ENCODE results near the gene SNX10. TPM values are rescaled to one million over a fixed set of nuclear protein-coding genes. Genes with fewer than 3 reads are reported as not detected.

The SNX10 gene
- total RNA-seq, 2 donors from 2014 or later = 9.8 to 12.4 TPM

DNA sequence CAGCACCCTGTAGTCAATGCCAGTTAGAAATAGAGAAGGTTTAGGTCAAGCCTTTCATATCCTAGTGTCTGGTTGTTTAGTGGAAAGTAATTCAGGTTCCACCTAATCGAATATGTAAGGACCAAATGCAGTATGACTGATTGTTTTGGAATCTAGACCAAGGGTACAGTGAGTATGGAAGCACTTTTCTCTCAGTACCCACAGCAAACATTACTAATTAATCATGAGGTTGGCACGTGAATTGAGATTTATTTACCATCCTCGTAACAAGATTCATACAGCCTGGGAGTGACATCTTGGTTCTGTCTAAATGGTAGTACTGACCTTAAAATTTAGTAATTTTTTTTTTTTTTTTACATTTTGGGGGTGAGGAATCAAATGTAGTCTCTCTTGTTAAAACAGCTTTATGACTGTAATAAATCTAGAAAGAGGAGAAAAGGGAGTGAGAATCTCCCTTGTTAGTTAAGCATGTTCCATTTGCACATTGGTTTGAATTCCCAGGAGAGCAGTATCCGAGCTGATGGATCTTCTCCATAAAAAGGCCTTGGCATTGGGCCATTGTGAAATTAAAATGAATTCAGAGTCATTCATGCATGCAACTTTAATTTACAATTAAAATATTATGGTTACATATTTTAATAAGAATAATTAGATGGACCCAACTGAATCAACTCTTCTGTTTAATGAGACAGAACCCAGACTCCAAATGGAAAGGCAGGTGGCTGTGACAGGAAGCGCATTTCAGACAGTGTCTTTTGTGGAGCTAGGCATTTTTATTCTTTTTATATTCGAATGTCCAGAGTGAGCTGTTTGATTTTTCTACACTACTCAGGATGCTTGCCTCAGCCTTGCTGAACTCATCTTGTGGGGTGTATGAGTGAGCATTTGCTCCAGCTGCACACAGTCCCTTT is 57.6 kb downstream of the SNX10 start:
- Mint-ChIP-seq H3K36me3 (ENCODE audit: low read depth) (peaks cover 7% of the 10 kb centered on the region), H3K4me3 (no peak overlapping the region), H3K27me3 (no peaks in the 10 kb centered on the region), H3K4me1 (peaks cover 9% of the 10 kb centered on the region), H3K27ac (no peak overlapping the region)
- no peaks in the 10 kb centered on the region for H3K9me3 ChIP-seq (ENCODE audit: control insufficient read depth, low read length, poor library complexity, severe bottlenecking)
- ATAC-seq (no peak), DNase-seq (no peak)

GRCh38 chr7:26351171-26351570 is 59.5 kb downstream of the SNX10 start:
- no peak for ATAC-seq
- no peaks in the 10 kb centered on the region for H3K9me3 ChIP-seq (ENCODE audit: control insufficient read depth, low read length, poor library complexity, severe bottlenecking)
- Mint-ChIP-seq H3K4me3 (no peak overlapping the region), H3K4me1 (peaks cover 3% of the 10 kb centered on the region), H3K36me3 (ENCODE audit: low read depth) (peaks cover 5% of the 10 kb centered on the region), H3K27me3 (no peaks in the 10 kb centered on the region), H3K27ac (no peak overlapping the region)
- DNase-seq = no peak

DNA sequence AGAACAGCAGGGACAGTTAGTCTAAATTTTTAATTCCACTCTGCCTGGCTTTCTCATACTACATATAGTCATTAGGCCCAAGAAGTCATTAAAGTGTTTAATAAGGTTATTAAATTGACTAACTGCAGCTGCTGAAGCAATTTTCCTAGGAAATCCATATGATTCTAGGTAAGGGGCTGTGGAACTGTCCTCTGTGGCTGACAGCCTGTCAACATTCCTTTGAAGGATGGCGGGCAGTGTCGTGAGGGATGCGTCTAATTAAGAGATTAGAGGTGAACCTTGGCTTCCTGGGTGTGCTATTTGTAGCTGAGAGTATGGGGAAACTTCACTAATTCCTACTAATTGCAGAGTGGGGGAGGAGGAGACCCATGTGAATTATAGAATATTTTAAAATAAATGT is 64.6 kb downstream of the SNX10 start:
- Mint-ChIP-seq H3K4me1 (peaks cover 5% of the 10 kb centered on the region), H3K27ac (no peak overlapping the region), H3K36me3 (ENCODE audit: low read depth) (no peaks in the 10 kb centered on the region), H3K27me3 (no peaks in the 10 kb centered on the region), H3K4me3 (no peak overlapping the region)
- ATAC-seq = no peak
- no peak for DNase-seq
- no peaks in the 10 kb centered on the region for H3K9me3 ChIP-seq (ENCODE audit: control insufficient read depth, low read length, poor library complexity, severe bottlenecking)

DNA sequence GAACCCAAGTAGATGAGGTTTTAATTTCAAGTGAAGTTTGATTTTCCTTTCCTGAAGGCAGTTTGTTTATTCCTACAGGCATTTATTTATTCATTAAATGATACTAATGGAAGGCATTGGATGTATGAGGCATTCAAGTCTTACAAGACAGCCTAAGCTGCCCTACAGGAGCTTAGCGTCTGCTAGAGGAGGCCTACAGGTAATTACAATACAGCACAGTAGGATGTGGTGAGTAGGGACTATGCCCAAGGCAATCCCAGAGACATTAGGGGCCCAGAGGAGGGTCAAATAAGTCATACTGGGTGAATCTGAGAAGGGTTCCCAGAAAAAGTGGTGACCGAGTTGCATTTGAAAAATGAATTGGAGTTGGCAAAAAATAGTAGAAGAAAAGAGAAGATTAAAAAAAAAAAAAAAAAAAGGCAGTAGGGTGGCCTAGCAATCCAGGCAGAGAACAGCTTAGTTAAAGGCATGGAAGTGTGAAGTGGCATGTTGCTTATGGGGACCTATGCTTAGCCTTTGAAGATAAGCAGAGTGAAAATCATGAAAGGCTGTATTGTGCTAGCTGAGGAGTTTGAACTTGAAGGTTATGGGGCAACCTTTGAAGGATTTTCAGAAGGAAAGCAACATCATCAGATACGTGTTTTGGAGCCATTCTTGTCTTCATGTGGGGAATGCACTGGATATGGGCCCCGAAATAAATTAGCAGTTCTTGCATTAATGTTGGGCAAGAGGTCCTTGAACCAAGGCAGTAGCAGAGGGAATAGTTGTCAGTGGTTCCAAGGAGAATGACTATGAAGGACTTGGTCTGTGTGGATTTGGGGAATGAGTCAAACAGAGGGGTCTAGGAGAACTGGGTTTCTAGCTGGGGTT is 65.5 kb downstream of the SNX10 start:
- peaks cover 5% of the 10 kb centered on the region for H3K4me1 Mint-ChIP-seq
- ATAC-seq (no peak), DNase-seq (no peak)
- no peaks in the 10 kb centered on the region for H3K9me3 ChIP-seq (ENCODE audit: control insufficient read depth, low read length, poor library complexity, severe bottlenecking)
- H3K27ac Mint-ChIP-seq = no peak overlapping the region
- H3K4me3 Mint-ChIP-seq = no peak overlapping the region
- H3K27me3 Mint-ChIP-seq = no peaks in the 10 kb centered on the region
- no peaks in the 10 kb centered on the region for H3K36me3 Mint-ChIP-seq (ENCODE audit: low read depth)

DNA sequence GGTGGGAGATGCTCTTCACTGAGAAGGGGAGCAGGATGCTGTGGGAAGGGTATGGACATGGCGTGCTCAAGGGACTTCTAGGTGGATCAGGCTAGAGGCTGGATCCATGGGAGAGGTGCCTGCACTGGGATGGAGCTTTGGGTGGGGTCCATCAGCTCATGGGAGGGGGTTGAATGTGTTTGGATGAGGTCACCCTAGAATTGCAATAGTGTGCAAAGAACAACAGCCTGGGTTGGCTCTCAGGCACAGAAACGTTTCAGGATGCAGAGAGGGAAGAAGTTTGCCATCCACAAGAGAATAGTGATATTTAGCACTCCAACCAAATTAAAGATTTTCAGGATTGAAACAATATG is 66.1 kb downstream of the SNX10 start:
- DNase-seq (no peak), ATAC-seq (no peak)
- Mint-ChIP-seq H3K4me1 (peaks cover 5% of the 10 kb centered on the region), H3K4me3 (peak overlapping the region; percentile 47), H3K27ac (no peak overlapping the region), H3K27me3 (no peaks in the 10 kb centered on the region), H3K36me3 (ENCODE audit: low read depth) (no peaks in the 10 kb centered on the region)
- no peaks in the 10 kb centered on the region for H3K9me3 ChIP-seq (ENCODE audit: control insufficient read depth, low read length, poor library complexity, severe bottlenecking)

DNA sequence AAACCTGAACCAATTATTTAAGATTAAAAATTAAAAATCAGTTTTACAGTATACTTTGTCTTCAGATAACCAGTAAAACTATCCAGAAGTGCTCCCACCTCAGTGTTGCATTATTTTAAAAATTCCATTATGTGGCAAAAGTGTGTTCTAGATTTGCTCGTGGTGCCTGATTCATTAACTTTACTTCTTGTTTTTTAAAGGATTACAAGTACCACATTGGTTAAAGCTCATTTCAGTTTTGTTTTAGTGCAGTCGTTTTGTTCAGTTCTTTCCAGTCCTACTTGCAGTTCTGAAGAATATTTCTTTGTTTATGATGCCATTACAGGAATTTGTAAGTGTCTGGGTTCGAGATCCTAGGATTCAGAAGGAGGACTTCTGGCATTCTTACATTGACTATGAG is 69.0 kb downstream of the SNX10 start:
- no peak for ATAC-seq
- Mint-ChIP-seq H3K27ac (no peak overlapping the region), H3K4me3 (no peak overlapping the region), H3K36me3 (ENCODE audit: low read depth) (no peaks in the 10 kb centered on the region), H3K27me3 (no peaks in the 10 kb centered on the region), H3K4me1 (peaks cover 5% of the 10 kb centered on the region)
- no peaks in the 10 kb centered on the region for H3K9me3 ChIP-seq (ENCODE audit: control insufficient read depth, low read length, poor library complexity, severe bottlenecking)
- DNase-seq = no peak

DNA sequence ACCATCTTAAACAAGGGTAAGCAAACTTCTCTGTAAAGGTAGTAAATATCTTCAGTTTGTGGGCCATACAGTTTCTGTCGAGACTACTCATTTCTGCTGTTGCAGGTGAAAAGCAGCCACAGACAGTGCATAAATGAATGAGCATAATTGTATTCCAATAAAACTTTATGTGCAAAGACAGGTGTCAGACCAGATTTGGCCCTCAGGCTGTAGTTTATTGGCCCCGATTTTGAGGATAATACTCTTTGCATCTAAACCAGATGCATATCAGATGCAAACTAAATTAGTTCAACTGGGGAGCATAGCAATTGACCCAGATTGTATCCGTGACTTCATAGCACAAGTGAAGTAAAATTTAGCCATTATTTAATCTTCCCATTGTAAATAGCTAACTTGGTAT is 70.0 kb downstream of the SNX10 start:
- Mint-ChIP-seq H3K36me3 (ENCODE audit: low read depth) (no peaks in the 10 kb centered on the region), H3K4me3 (no peak overlapping the region), H3K4me1 (peaks cover 5% of the 10 kb centered on the region), H3K27me3 (no peaks in the 10 kb centered on the region), H3K27ac (no peak overlapping the region)
- no peak for ATAC-seq
- no peak for DNase-seq
- H3K9me3 ChIP-seq (ENCODE audit: control insufficient read depth, low read length, poor library complexity, severe bottlenecking) = no peaks in the 10 kb centered on the region

DNA sequence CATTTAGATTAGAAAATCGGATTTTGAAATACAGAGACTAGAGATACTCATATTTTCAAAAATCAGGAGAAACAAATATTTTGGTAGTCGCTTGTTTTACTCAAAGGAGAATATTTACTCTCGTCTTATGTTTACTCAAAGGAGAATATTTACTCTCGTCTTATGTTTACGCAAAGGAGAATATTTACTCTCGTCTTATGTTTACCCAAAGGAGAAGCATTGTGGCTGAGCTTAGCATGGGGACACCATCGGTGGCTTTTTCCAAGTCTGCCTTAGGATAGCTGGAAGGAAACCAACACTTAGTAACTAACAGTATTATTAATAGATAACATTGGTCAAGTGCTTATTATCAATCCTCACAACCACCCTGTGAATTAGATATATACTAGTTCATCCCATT is 71.8 kb downstream of the SNX10 start:
- Mint-ChIP-seq H3K27ac (no peak overlapping the region), H3K4me3 (no peak overlapping the region), H3K4me1 (no peaks in the 10 kb centered on the region), H3K36me3 (ENCODE audit: low read depth) (no peaks in the 10 kb centered on the region), H3K27me3 (no peaks in the 10 kb centered on the region)
- H3K9me3 ChIP-seq (ENCODE audit: control insufficient read depth, low read length, poor library complexity, severe bottlenecking) = no peaks in the 10 kb centered on the region
- no peak for ATAC-seq
- no peak for DNase-seq

GRCh38 chr7:26365077-26365900 is 73.6 kb downstream of the SNX10 start:
- peak in 1 of 3 donors; percentile 41 for DNase-seq
- H3K36me3 Mint-ChIP-seq (ENCODE audit: low read depth) = no peaks in the 10 kb centered on the region
- peak overlapping the region; percentile 67 for H3K27ac Mint-ChIP-seq

GRCh38 chr7:26365901-26366275 is 74.2 kb downstream of the SNX10 start:
- Mint-ChIP-seq H3K27ac (peak overlapping the region; percentile 67), H3K36me3 (ENCODE audit: low read depth) (no peaks in the 10 kb centered on the region), H3K4me1 (peaks cover 3% of the 10 kb centered on the region), H3K4me3 (no peak overlapping the region), H3K27me3 (no peaks in the 10 kb centered on the region)
- DNase-seq = no peak
- ATAC-seq = no peak
- no peaks in the 10 kb centered on the region for H3K9me3 ChIP-seq (ENCODE audit: control insufficient read depth, low read length, poor library complexity, severe bottlenecking)

More at GRCh38 chr7:26365077-26365900, 73.6 kb downstream of the SNX10 start:
- H3K4me3 Mint-ChIP-seq = no peak overlapping the region
- H3K9me3 ChIP-seq (ENCODE audit: control insufficient read depth, low read length, poor library complexity, severe bottlenecking) = no peaks in the 10 kb centered on the region
- no peaks in the 10 kb centered on the region for H3K27me3 Mint-ChIP-seq
- ATAC-seq = peak; percentile 85
- H3K4me1 Mint-ChIP-seq = peaks cover 3% of the 10 kb centered on the region

DNA sequence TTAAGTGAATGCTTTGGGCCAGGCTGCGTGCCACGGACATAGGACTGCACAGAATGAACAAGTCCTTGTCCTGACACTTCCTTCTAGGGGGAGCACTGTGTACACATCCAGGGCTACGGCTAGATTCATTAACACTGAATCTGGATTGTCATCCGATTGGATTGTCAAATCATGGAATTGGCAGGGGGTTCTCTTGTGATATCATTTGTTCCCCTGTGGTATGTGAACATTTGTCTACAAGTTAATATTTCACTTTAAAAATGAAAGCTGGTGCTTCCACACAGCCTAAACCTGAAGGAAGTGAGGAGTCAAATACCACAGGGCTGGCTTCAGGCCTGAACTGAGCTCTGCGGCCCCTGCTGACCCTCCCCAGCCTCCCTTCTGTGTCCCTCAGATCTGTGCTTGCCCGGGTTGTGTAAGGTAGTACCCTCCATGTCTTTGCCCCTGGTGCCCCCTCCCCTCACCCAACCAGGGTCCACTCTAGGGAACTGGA is 75.6 kb downstream of the SNX10 start:
- no peaks in the 10 kb centered on the region for H3K9me3 ChIP-seq (ENCODE audit: control insufficient read depth, low read length, poor library complexity, severe bottlenecking)
- no peak for ATAC-seq
- Mint-ChIP-seq H3K27ac (no peak overlapping the region), H3K4me3 (no peak overlapping the region), H3K36me3 (ENCODE audit: low read depth) (peaks cover 2% of the 10 kb centered on the region), H3K27me3 (no peaks in the 10 kb centered on the region), H3K4me1 (peaks cover 3% of the 10 kb centered on the region)
- DNase-seq = no peak

- H3K27ac Mint-ChIP-seq = no peak overlapping the region
- H3K36me3 Mint-ChIP-seq (ENCODE audit: low read depth) = peaks cover 4% of the 10 kb centered on the region
- DNase-seq (no peak), ATAC-seq (no peak)
- H3K27me3 Mint-ChIP-seq = no peaks in the 10 kb centered on the region
- H3K9me3 ChIP-seq (ENCODE audit: control insufficient read depth, low read length, poor library complexity, severe bottlenecking) = no peaks in the 10 kb centered on the region
- H3K4me1 Mint-ChIP-seq = peaks cover 3% of the 10 kb centered on the region
- no peak overlapping the region for H3K4me3 Mint-ChIP-seq
These were observed 76.9 kb downstream of the SNX10 start for GRCh38 chr7:26368542-26368941.

- H3K27me3 Mint-ChIP-seq = peaks cover 6% of the 10 kb centered on the region
- no peak overlapping the region for H3K4me3 Mint-ChIP-seq
These were observed 77.9 kb downstream of the SNX10 start for GRCh38 chr7:26369593-26369992.

More at GRCh38 chr7:26369593-26369992, 77.9 kb downstream of the SNX10 start:
- ATAC-seq (peak; percentile 78), DNase-seq (peak in 1 of 3 donors; percentile 10)
- Mint-ChIP-seq H3K4me1 (peaks cover 3% of the 10 kb centered on the region), H3K36me3 (ENCODE audit: low read depth) (peaks cover 4% of the 10 kb centered on the region), H3K27ac (no peak overlapping the region)
- H3K9me3 ChIP-seq (ENCODE audit: control insufficient read depth, low read length, poor library complexity, severe bottlenecking) = no peaks in the 10 kb centered on the region
